CD4-positive, alpha-beta T cell treated with Interleukin-1 beta for 1 hour (primary cell): ENCODE data around the gene CHCHD5.
"Not testable (repeated sequence)": the region's sequence is repeated elsewhere in the genome, so short reads cannot be mapped to it uniquely, and the experiment has no call there.

Source experiments
- DNase-seq, 2 donors: peaks; one replicate each; pipeline ENCODE4 v3.0.0-alpha.2; 2020 to 2022

CHCHD5 gene

GRCh38 chr2:112588611-112589045, 4.2 kb downstream of the CHCHD5 start:
- no peak for DNase-seq

- DNase-seq = no peak
Observed at GRCh38 chr2:112591413-112591812, 7.0 kb downstream of the CHCHD5 start.

DNA sequence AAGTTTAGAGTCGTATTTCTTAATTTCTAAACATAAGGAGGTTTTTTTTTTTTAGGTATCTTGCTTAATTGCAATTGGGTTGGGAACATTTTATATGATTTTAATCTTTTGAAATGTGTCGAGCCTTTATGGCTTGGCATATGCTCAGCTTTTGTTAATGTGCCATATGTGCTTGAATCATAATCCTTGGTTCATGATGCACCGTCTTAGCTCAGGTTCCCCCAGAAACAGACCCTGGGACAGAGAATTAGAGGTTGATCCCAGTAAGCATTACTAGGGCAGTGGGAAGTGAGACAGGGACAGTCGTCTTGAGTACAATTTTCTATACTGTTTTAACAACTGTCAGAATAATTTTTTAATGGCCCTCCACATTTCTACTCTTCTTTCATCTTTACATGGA, 9.3 kb downstream of the CHCHD5 start:
- DNase-seq = no peak

- DNase-seq = no peak
Observed at GRCh38 chr2:112597537-112598322, 13.3 kb downstream of the CHCHD5 start.

GRCh38 chr2:112600634-112601033, 16.2 kb downstream of the CHCHD5 start:
- DNase-seq = no peak

DNA sequence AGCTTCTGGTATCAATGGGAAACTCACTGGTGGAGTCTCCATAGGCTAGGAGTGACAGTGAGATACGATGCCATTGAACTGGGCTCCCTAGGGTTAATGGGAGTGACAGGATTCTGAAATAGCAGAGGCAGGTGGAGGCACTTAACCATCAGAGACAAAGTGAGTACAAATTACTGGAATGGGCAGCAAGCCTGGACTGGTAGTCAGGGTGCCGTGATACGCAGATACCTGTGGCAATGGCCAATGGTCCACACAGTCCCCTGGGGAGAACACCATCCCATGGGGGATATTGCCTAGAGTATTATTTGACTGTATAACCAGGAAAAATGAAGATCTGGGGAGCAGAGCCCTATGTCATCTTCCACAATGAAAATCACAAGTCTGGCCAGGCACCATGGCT, 17.3 kb downstream of the CHCHD5 start:
- DNase-seq = no peak

- no peak for DNase-seq
Observed at GRCh38 chr2:112602917-112603316, 18.5 kb downstream of the CHCHD5 start.

- DNase-seq = no peak
Observed at GRCh38 chr2:112603731-112604130, 19.3 kb downstream of the CHCHD5 start.

- no peak for DNase-seq
Observed at GRCh38 chr2:112604952-112605351, 20.5 kb downstream of the CHCHD5 start.

DNA sequence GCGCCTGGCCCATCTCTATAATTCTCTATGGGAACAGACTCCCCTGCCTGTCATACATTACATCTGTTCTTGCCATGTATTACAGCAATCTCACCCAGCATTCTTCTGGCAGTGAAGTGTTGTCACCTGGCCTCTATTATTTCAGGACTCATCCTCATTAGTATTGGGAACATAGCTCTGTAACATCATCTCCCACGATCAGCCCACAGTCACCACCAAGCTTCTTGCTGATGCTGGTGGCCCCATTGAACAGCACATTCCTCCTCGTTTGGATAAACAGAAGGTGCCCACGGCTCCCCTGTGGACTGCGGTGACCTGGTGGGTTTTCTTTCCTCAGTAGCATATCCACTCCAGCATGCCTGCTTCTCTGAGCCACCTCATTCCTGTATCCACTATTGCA, 21.5 kb downstream of the CHCHD5 start:
- no peak for DNase-seq

DNA sequence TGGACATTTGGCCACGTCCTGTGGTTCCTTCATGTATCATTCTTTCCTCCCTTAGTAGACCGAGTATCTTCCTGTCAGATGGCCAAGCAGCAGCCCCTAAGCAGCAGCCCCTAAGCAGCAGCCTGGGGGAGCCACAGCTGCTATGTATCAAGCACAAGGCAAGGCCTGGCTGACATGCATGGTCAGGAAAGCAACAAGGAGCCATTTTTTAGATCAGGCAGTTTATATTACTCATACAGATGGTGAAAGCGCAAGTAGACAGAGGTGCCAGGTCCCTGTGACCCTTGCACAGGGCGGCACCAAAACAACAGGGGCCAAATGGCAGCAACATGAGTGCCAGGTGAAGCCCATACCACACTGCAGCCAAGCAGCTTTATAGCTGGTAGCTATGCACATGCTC, 22.1 kb downstream of the CHCHD5 start:
- no peak for DNase-seq

DNA sequence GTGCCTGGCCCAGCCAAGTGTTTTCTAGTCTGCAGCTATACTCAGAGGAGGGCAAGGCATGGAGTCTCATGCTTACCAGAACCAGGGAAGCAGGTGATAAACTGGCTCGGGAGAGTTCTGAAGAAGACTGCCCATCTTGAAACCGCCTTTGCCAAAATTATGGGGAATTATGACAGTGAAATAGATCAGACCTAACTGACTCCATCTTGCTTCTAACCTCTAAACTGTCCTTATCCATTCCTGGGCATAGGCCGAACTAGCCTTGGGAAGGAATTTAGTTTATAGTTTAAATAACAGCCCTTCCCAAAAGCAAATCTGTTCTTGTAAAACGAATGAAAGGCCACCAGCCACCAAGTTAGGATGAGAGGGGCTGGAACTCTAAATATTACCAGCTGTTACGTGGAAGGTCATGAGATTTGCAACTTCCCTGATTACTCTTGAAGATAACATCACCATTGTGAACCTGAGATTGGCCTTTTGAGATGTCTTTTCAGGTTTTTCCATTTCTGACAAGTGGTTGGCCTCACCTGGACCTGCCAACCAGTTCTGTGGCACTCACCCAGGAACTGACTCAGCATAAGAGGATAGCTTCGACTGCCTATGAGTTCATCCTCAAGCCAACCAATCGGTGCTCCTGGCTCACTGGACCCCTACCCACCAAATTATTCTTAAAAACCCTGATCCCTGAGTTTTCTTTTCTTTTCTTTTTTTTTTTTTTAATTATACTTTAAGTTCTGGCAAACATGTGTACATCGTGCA, 23.4 kb downstream of the CHCHD5 start:
- no peak for DNase-seq

DNA sequence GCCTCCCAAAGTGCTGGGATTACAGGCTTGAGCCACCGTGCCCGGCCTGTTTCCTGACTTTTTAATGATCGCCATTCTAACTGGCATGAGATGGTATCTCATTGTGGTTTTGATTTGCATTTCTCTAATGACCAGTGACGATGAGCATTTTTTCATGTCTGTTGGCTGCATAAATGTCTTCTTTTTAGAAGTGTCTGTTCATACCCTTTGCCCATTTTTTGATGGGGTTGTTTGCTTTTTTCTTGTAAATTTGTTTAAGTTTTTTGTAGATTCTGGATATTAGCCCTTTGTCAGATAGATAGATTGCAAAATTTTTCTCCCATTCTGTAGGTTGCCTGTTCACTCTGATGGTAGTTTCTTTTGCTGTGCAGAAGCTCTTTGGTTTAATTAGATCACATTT, 24.9 kb downstream of the CHCHD5 start:
- DNase-seq = not testable (repeated sequence)

DNA sequence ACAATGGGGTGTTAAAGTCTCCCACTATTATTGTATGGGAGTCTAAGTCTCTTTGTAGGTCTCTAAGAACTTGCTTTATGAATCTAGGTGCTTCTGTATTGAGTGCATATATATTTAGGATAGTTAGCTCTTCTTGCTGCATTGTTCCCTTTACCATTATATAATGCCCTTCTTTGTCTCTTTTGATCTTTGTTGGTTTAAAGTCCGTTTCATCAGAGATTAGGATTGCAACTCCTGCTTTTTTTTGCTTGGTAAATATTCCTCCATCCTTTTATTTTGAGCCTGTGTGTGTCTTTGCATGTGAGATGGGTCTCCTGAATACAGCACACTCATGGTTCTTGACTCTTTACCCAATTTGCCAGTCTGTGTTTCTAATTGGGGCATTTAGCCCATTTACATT, 27.9 kb downstream of the CHCHD5 start:
- DNase-seq = not testable (repeated sequence)

DNA sequence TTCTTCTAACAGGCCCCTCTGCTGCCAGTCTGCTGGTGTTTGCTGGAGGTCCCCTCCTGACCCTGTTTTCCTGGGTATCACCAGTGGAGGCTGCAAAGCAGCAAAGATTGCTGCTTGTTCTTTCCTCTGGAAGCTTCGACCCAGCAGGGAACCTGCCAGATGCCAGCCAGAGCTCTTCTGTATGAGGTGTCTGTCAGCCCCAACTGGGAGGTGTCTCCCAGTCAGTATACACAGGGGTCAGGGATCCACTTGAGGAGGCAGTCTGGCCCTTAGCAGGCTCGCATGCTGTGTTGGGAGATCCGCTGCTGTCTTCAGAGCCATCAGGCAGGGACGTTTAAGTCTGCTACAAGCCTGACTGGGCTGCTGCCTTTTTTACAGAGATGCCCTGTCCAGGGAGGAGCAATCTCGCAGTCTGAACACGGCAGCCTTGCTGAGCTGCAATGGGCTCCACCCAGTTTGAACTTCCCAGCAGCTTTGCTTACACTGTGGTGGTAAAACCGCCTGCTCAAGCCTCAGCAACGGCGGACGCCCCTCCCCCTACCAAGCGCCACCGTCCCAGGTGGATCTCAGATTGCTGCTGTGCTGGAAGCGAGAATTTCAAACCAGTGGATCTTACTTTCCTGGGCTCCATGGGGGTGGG, 29.9 kb downstream of the CHCHD5 start:
- DNase-seq = no peak

DNA sequence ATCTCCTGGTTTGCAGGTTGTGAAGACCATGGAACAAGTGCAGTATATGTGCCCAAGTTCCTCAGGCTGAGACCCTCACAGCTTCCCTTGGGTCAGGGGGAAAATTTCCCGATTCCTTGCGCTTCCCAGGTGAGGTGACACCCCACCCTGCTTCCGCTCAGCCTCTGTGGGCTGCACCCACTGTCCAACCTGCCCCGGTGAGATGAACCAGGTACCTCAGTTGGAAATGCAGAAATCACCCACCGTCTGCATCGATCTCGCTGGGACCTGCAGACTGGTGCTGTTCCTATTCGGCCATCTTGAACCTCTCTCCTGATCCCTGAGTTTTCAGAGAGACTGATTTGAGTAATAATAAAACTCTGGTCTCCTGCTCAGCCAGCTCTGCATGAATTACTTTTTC, 30.6 kb downstream of the CHCHD5 start:
- no peak for DNase-seq

- DNase-seq = not testable (repeated sequence)
Observed at GRCh38 chr2:112615798-112616197, 31.4 kb downstream of the CHCHD5 start.

GRCh38 chr2:112618383-112618782, 34.0 kb downstream of the CHCHD5 start:
- DNase-seq = no peak

GRCh38 chr2:112621790-112622527, 37.5 kb downstream of the CHCHD5 start:
- no peak for DNase-seq

DNA sequence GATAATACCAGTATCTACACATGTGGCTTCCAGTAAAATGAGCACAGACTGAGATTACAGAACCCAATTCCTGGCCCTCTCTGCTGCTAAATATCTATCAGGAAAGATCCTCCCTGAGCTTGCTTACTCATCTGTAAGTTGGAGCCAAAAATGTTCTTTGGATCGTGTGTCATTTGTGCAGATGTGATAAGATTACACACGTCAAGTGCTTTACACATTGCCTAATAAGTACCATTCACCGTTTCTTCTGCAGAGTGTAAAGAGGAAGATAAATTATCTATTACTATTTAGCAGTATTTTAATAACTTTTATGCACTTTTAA, 38.1 kb downstream of the CHCHD5 start:
- DNase-seq = no peak

DNA sequence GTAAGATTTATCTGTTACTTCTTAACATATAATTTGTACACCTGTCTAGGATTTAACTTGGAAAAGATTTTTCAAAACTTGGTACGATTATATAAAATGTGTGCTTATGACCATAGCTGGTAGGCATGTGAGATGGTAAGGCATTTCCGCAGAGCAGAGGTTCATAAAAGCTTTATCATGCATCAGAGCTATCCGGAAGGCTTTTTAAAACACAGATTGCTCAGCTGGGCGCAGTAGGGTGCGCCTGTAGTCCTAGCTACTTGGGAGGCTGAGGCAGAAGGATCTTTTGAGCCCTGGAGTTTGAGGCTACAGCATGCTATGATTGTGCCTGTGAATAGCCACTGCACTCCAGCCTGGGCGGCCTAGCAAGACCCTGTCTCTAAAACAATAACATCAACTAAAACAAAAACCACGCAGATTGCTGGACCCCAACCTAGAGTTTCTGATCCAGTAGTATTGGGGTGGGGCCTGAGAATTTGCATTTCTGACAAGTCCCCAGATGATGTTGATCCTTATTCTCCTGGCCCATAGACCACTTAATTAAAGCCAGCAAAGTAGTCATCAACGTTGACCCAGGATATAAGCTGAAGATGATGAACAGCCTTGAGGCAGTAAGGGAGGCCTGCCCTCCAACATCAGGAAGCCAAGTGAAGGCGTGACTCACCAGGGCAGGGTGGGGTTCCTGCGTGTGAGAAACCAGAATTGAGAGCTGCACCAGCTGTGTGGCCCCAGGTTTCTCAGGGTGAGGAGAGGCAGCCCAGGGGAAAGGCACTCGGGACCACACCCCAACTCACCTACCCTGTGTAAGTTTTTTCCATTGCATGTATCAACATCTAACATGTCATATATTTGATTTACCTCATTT, 39.7 kb downstream of the CHCHD5 start:
- DNase-seq = peak; percentile 68 to 74

DNA sequence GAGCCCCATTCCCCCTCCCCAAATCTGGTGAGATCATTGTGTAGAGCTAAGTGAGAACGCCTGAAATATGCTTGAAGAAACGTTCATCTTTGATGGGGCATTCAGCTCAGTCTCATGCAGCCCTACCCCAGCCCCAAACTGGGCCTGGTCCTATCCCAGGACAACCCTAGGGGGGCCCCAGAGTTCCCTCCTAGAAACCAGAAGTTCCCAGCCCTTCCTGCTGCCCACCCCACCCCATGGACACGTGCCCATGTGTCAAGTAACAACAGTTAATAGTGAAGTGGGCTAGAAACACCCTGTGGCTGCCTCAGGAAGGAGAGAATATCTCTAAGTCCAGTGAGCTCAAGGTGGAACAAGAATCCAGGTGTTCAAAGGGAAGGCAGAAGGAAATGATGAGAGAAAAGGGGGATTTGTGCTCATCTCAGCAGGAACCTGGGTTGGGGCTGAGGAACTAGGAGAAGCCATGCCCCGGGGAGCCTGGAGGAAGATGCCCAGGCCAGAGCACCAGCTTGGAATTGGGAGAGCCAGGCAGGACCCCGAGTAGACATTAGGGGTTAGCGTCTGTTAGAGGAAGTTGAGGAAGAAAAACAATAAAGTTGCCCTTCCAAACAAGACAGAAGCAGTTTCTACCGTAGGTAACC, 41.2 kb downstream of the CHCHD5 start:
- no peak for DNase-seq
